K562 (cell line): ENCODE data around the gene CFL1. TPM values are rescaled to one million over a fixed set of nuclear protein-coding genes. Genes with fewer than 3 reads are reported as not detected.
A peak's percentile ranks its signal among the peaks of the same experiment; 100 is the strongest.

ENCODE experiments used
- ATF7 ChIP-seq: fragments of 450-650 bp; IDR thresholded peaks from 2 replicates; pipeline ENCODE4 v1.7.1; 2014; ENCODE audit warnings: mild to moderate bottlenecking, moderate library complexity
- HMGXB4 ChIP-seq: sonication (generic); formaldehyde crosslinking; IDR thresholded peaks from 2 replicates; pipeline ENCODE4 v1.8.1; 2023; ENCODE audit warnings: mild to moderate bottlenecking, missing genetic modification reagents
- HOMEZ ChIP-seq: fragments of 250-450 bp; sonication (Bioruptor Pico); IDR thresholded peaks from 2 replicates; pipeline ENCODE4 v1.4.0; 2020; ENCODE audit warnings: mild to moderate bottlenecking, moderate library complexity
- KLF16 ChIP-seq: IDR thresholded peaks from 2 replicates; pipeline ENCODE4 v1.6.1; 2016; ENCODE audit warnings: antibody characterized with exemption
- MEF2D ChIP-seq: conservative IDR thresholded peaks from 2 replicates; pipeline ENCODE4 v1.6.1; 2016; ENCODE audit warnings: low read depth, missing genetic modification characterization, missing compliant biosample characterization
- MXI1 ChIP-seq: IDR thresholded peaks from 2 replicates; pipeline ENCODE4 v1.6.1; 2011; ENCODE audit warnings: low read depth, mild to moderate bottlenecking, improper control_type of control experiment, low read length
- RB1 ChIP-seq: fragments of 450-650 bp; IDR thresholded peaks from 2 replicates; pipeline ENCODE4 v1.6.1; 2017; ENCODE audit warnings: low read depth, mild to moderate bottlenecking
- RBM17 ChIP-seq: fragments of 200-400 bp; formaldehyde crosslinking; IDR thresholded peaks from 2 replicates; pipeline ENCODE4 v1.6.1; 2017; ENCODE audit warnings: low read depth, mild to moderate bottlenecking, low read length, borderline replicate concordance
- SAFB2 ChIP-seq: fragments of 200-400 bp; formaldehyde crosslinking; IDR thresholded peaks from 2 replicates; pipeline ENCODE4 v1.6.1; 2018; ENCODE audit warnings: borderline replicate concordance, low read length, low read depth, moderate library complexity; ENCODE audit not compliant: severe bottlenecking
- SP1 ChIP-seq: sonication (generic); formaldehyde crosslinking; IDR thresholded peaks from 2 replicates; pipeline ENCODE4 v1.8.1; 2022; ENCODE audit warnings: mild to moderate bottlenecking, missing genetic modification reagents
- SRSF9 ChIP-seq: fragments of 200-400 bp; formaldehyde crosslinking; IDR thresholded peaks from 2 replicates; pipeline ENCODE4 v1.6.1; 2017; ENCODE audit warnings: low read depth, low read length, borderline replicate concordance
- TRIM24 ChIP-seq, 2 experiments: fragments of 450-650 bp; IDR thresholded peaks; 2 replicates each; pipeline ENCODE4 v1.6.1; 2016
- ZBTB7A ChIP-seq: IDR thresholded peaks from 2 replicates; pipeline ENCODE4 v1.6.1; 2011; ENCODE audit warnings: low read depth, mild to moderate bottlenecking, low read length, moderate library complexity, borderline replicate concordance; ENCODE audit not compliant: control insufficient read depth
- ZBTB9 ChIP-seq: fragments of 450-650 bp; formaldehyde crosslinking; IDR thresholded peaks from 2 replicates; pipeline ENCODE4 v1.4.0; 2020; ENCODE audit warnings: mild to moderate bottlenecking, moderate library complexity
- ZFP30 ChIP-seq: fragments of 250-450 bp; sonication (Bioruptor Pico); IDR thresholded peaks from 2 replicates; pipeline ENCODE4 v1.8.0; 2022; ENCODE audit warnings: moderate library complexity, mild to moderate bottlenecking, inconsistent platforms, borderline replicate concordance
- ZNF586 ChIP-seq: fragments of 450-650 bp; formaldehyde crosslinking; conservative IDR thresholded peaks from 2 replicates; pipeline ENCODE4 v1.4.0; 2020; ENCODE audit warnings: mild to moderate bottlenecking, moderate library complexity
- polyA plus RNA-seq, 8 experiments: library from polyadenylated mRNA; depleted of rRNA in 4 of 8; stranded (reverse) in 5 of 8; unstranded in 3 of 8; fragments of >200 nt; fragmentation: Nextera tagmentation in 2 of 8; fragmentation: Illumina TruSeq in 1 of 8; extraction: Ambion mirVana in 2 of 8; extraction: Trizol in 1 of 8; gene quantifications; 2 replicates each; pipeline versions ENCODE4 v1.2.1 to v1.2.3, GENCODE V29; 2011 to 2014; ENCODE audit warnings: inconsistent platforms in 1 of 8, missing spikeins in 1 of 8
- total RNA-seq, 7 experiments: library from RNA; depleted of rRNA in 6 of 7; stranded (reverse); fragments of >200 nt in 6 of 7; fragmentation: Illumina TruSeq in 2 of 7; extraction: Trizol in 2 of 7; gene quantifications; 2 replicates each; pipeline versions ENCODE4 v1.2.1 to v1.2.3, GENCODE V29; 2011 to 2021; ENCODE audit warnings: low replicate concordance in 1 of 7
- TF ChIP-seq, protein P1 (sequence below): fragments of 450-650 bp; IDR thresholded peaks from 2 replicates; pipeline ENCODE4 v1.6.1; 2016; ENCODE audit warnings: low read depth, mild to moderate bottlenecking, moderate library complexity
- TF ChIP-seq, protein P2 (sequence below), 2 experiments: fragments of 450-650 bp in 1 of 2; sonication (generic) in 1 of 2; formaldehyde crosslinking; conservative IDR thresholded peaks; 2 replicates each; pipeline versions ENCODE4 v1.4.0 to v1.8.1; 2020 to 2022; ENCODE audit warnings: mild to moderate bottlenecking in 1 of 2, missing genetic modification reagents in 1 of 2
- TF ChIP-seq, protein P3 (sequence below): fragments of 200-800 bp; sonication (Bioruptor generic); IDR thresholded peaks from 2 replicates; pipeline ENCODE4 v1.6.1; 2017; ENCODE audit warnings: missing genetic modification characterization, missing compliant biosample characterization

CFL1 gene
- total and polyA plus RNA-seq, 9 of the 15 experiments (the other 6 are each of a cell fraction or from before 2014, with no cell fraction given): 105 to 1,101 (median 859) TPM

- TF ChIP-seq, protein P1, sequence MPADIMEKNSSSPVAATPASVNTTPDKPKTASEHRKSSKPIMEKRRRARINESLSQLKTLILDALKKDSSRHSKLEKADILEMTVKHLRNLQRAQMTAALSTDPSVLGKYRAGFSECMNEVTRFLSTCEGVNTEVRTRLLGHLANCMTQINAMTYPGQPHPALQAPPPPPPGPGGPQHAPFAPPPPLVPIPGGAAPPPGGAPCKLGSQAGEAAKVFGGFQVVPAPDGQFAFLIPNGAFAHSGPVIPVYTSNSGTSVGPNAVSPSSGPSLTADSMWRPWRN: peak; percentile 95
- TF ChIP-seq TRIM24 (IDR thresholded peaks at IDR 0.05): peak in 1 of 2 experiments; percentile 38; a peak in 1 of 4 replicates
- peak; percentile 87 for TF ChIP-seq SP1 (CRISPR knock-in tag)
- peak; percentile 76 for TF ChIP-seq ATF7
- peak; percentile 40; the same call in 1 of the 2 replicates for TF ChIP-seq HOMEZ (CRISPR knock-in tag)
- TF ChIP-seq HMGXB4 (CRISPR knock-in tag): peak; percentile 22
- TF ChIP-seq SRSF9: no peak
- peak; percentile 77; the same call in 1 of the 2 replicates for TF ChIP-seq ZBTB9 (CRISPR knock-in tag)
- TF ChIP-seq MXI1: peak; percentile 60; the same call in 1 of the 2 replicates
- TF ChIP-seq, protein P2, sequence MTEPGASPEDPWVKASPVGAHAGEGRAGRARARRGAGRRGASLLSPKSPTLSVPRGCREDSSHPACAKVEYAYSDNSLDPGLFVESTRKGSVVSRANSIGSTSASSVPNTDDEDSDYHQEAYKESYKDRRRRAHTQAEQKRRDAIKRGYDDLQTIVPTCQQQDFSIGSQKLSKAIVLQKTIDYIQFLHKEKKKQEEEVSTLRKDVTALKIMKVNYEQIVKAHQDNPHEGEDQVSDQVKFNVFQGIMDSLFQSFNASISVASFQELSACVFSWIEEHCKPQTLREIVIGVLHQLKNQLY (CRISPR knock-in tag; conservative IDR thresholded peaks at IDR 0.05): no peak
- no peak for TF ChIP-seq ZFP30 (CRISPR knock-in tag)
- no peak for TF ChIP-seq RBM17
- no peak for TF ChIP-seq SAFB2
- peak; percentile 57; the same call in 1 of the 2 replicates for TF ChIP-seq ZNF586 (CRISPR knock-in tag)
- TF ChIP-seq RB1: peak; percentile 79; the same call in 1 of the 2 replicates
- TF ChIP-seq, protein P3, sequence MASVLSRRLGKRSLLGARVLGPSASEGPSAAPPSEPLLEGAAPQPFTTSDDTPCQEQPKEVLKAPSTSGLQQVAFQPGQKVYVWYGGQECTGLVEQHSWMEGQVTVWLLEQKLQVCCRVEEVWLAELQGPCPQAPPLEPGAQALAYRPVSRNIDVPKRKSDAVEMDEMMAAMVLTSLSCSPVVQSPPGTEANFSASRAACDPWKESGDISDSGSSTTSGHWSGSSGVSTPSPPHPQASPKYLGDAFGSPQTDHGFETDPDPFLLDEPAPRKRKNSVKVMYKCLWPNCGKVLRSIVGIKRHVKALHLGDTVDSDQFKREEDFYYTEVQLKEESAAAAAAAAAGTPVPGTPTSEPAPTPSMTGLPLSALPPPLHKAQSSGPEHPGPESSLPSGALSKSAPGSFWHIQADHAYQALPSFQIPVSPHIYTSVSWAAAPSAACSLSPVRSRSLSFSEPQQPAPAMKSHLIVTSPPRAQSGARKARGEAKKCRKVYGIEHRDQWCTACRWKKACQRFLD (CRISPR knock-in tag): peak; percentile 83
- peak; percentile 68; the same call in 1 of the 2 replicates for TF ChIP-seq ZBTB7A
- no peak for TF ChIP-seq MEF2D (tag)
- no peak for TF ChIP-seq KLF16
Observed at GRCh38 chr11:65890324-65891218, 32.6 kb upstream of the CFL1 start, which contains the start of gene CCDC85B (continued).
